IMR-90 (cell line): ENCODE results near the gene DNMT1. TPM values are rescaled to one million over a fixed set of nuclear protein-coding genes. Genes with fewer than 3 reads are reported as not detected.

Source experiments
- ATAC-seq: fragments of 200-7000 bp; cut with Tn5 transposase; 2 replicates; pipeline ENCODE4 v1.9.1; 2020; ENCODE audit warnings: low read depth, mild to moderate bottlenecking, moderate library complexity
- BruUV-seq: library from RNA; stranded (reverse); fragments of 400-500 nt; replicated peaks from 2 replicates; lab custom pipeline; 2021; lab: Mats Ljungman, UMichigan
- CTCF ChIA-PET: fragments of 300-600 bp; formaldehyde crosslinking; extraction: SDS; loops from one replicate; lab custom pipeline; 2021; ENCODE audit warnings: antibody characterized with exemption; lab: Yijun Ruan, JAX
- POLR2A ChIA-PET: fragments of 300-600 bp; sonication (Branson Sonifier 250); formaldehyde crosslinking; loops from one replicate; lab custom pipeline; 2022; ENCODE audit warnings: antibody characterized with exemption; ENCODE audit not compliant: unreplicated experiment; lab: Charles Lee
- DNase-seq: peaks from one replicate; pipeline ENCODE4 v3.0.0; 2013
- H2AFZ ChIP-seq: replicated peaks from 2 replicates; pipeline ENCODE3; 2013; ENCODE audit warnings: low read length, mild to moderate bottlenecking; ENCODE audit not compliant: poor library complexity
- H2AK5ac ChIP-seq: 2 replicates; pipeline ENCODE4 v1.6.1; 2013; ENCODE audit warnings: low read depth, low read length, inconsistent platforms
- H2AK9ac ChIP-seq: replicated peaks from 2 replicates; pipeline ENCODE3; 2013; ENCODE audit warnings: mild to moderate bottlenecking, low read depth, low read length, moderate library complexity; ENCODE audit not compliant: poor library complexity
- H2BK120ac ChIP-seq: 2 replicates; pipeline ENCODE4 v1.6.1; 2013; ENCODE audit warnings: low read depth, low read length, inconsistent platforms
- H2BK15ac ChIP-seq: 3 replicates; pipeline ENCODE4 v1.6.1; 2013; ENCODE audit warnings: low read depth, low read length, inconsistent platforms
- H2BK20ac ChIP-seq: 2 replicates; pipeline ENCODE4 v1.6.1; 2013; ENCODE audit warnings: low read depth, mild to moderate bottlenecking, inconsistent platforms, low read length, moderate library complexity
- H2BK5ac ChIP-seq: 2 replicates; pipeline ENCODE4 v1.6.1; 2013; ENCODE audit warnings: mild to moderate bottlenecking, low read depth, low read length, inconsistent platforms; ENCODE audit not compliant: poor library complexity, severe bottlenecking
- H3K14ac ChIP-seq: replicated peaks from 2 replicates; pipeline ENCODE4 v1.6.1; 2013; ENCODE audit warnings: low read depth, low read length, inconsistent platforms
- H3K18ac ChIP-seq: 2 replicates; pipeline ENCODE4 v1.6.1; 2013; ENCODE audit warnings: low read depth, low read length, control low read depth
- H3K23ac ChIP-seq: 2 replicates; pipeline ENCODE4 v1.6.1; 2013; ENCODE audit warnings: low read depth, low read length, inconsistent platforms
- H3K27ac ChIP-seq: 2 replicates; pipeline ENCODE4 v1.5.1; 2013; ENCODE audit warnings: mild to moderate bottlenecking, control low read depth, low read length; ENCODE audit not compliant: insufficient read depth
- H3K27me3 ChIP-seq: 2 replicates; pipeline ENCODE4 v1.6.1; 2013; ENCODE audit warnings: low read length; ENCODE audit not compliant: control insufficient read depth, insufficient read depth
- H3K36me3 ChIP-seq: 2 replicates; pipeline ENCODE4 v1.6.1; 2013; ENCODE audit warnings: low read length, mixed read lengths; ENCODE audit not compliant: control insufficient read depth, insufficient read depth
- H3K4ac ChIP-seq: 2 replicates; pipeline ENCODE4 v1.6.1; 2013; ENCODE audit warnings: low read depth, low read length, inconsistent platforms
- H3K4me1 ChIP-seq: 2 replicates; pipeline ENCODE4 v1.6.1; 2013; ENCODE audit warnings: low read length, mixed read lengths; ENCODE audit not compliant: control insufficient read depth, insufficient read depth
- H3K4me2 ChIP-seq: 2 replicates; pipeline ENCODE4 v1.6.1; 2013; ENCODE audit warnings: low read depth, mild to moderate bottlenecking, control low read depth, low read length, moderate library complexity
- H3K4me3 ChIP-seq: 2 replicates; pipeline ENCODE4 v1.5.1; 2013; ENCODE audit warnings: low read depth, mild to moderate bottlenecking, control low read depth, low read length, moderate library complexity; ENCODE audit not compliant: insufficient read depth
- H3K56ac ChIP-seq: 2 replicates; pipeline ENCODE4 v1.6.1; 2013; ENCODE audit warnings: low read length, inconsistent platforms; ENCODE audit not compliant: insufficient read depth; ENCODE audit errors: extremely low read depth
- H3K79me1 ChIP-seq, 2 experiments: 2 replicates each; pipeline ENCODE4 v1.6.1; 2013; ENCODE audit warnings: low read length in 2 of 2, inconsistent platforms in 1 of 2, low read depth in 1 of 2
- H3K9ac ChIP-seq: 2 replicates; pipeline ENCODE4 v1.6.1; 2013; ENCODE audit warnings: low read depth, low read length, control low read depth
- H3K9me1 ChIP-seq: 2 replicates; pipeline ENCODE4 v1.6.1; 2013; ENCODE audit warnings: low read length, inconsistent platforms; ENCODE audit not compliant: insufficient read depth
- H3K9me3 ChIP-seq: 2 replicates; pipeline ENCODE4 v1.6.1; 2013; ENCODE audit warnings: low read length; ENCODE audit not compliant: control insufficient read depth, insufficient read depth
- H4K20me1 ChIP-seq: 2 replicates; pipeline ENCODE4 v1.6.1; 2013; ENCODE audit warnings: low read length, inconsistent platforms; ENCODE audit not compliant: insufficient read depth
- H4K5ac ChIP-seq: 2 replicates; pipeline ENCODE4 v1.6.1; 2013; ENCODE audit warnings: mild to moderate bottlenecking, low read depth, low read length, control low read depth
- H4K8ac ChIP-seq, 2 experiments: 2 replicates each; pipeline ENCODE4 v1.6.1; 2013; ENCODE audit warnings: low read depth in 2 of 2, low read length in 2 of 2, control low read depth in 1 of 2, inconsistent platforms in 1 of 2
- H4K91ac ChIP-seq: 2 replicates; pipeline ENCODE4 v1.6.1; 2013; ENCODE audit warnings: low read depth, low read length, inconsistent platforms; ENCODE audit not compliant: insufficient read depth
- BHLHE40 ChIP-seq: fragments of 150-350 bp; IDR thresholded peaks from 2 replicates; pipeline ENCODE4 v1.6.1; 2016; ENCODE audit warnings: mild to moderate bottlenecking, low read depth, low read length
- CEBPB ChIP-seq: IDR thresholded peaks from 2 replicates; pipeline ENCODE4 v1.6.1; 2012; ENCODE audit warnings: low read depth, low read length, improper control_type of control experiment
- CTCF ChIP-seq: conservative IDR thresholded peaks from 2 replicates; pipeline ENCODE4 v1.5.1; 2012; ENCODE audit warnings: mild to moderate bottlenecking, low read depth, low read length, improper control_type of control experiment
- MAFK ChIP-seq: IDR thresholded peaks from 2 replicates; pipeline ENCODE4 v1.6.1; 2012; ENCODE audit warnings: low read depth, low read length, improper control_type of control experiment
- MAZ ChIP-seq: IDR thresholded peaks from 2 replicates; pipeline ENCODE4 v1.6.1; 2012; ENCODE audit warnings: low read depth, mild to moderate bottlenecking, low read length, improper control_type of control experiment, moderate library complexity, borderline replicate concordance
- MXI1 ChIP-seq: IDR thresholded peaks from 2 replicates; pipeline ENCODE4 v1.6.1; 2012; ENCODE audit warnings: low read depth, mild to moderate bottlenecking, low read length, moderate library complexity, borderline replicate concordance
- RAD21 ChIP-seq: IDR thresholded peaks from 2 replicates; pipeline ENCODE4 v1.6.1; 2012; ENCODE audit warnings: low read length, improper control_type of control experiment
- USF2 ChIP-seq: fragments of 150-350 bp; IDR thresholded peaks from 2 replicates; pipeline ENCODE4 v1.6.1; 2017; ENCODE audit warnings: mild to moderate bottlenecking, antibody characterized with exemption, low read length, low read depth
- WGBS, 2 experiments: methylation state at CpG; one replicate each; pipeline versions ENCODE4 v1.1.5 to v1.1.7; 2013; ENCODE audit warnings: missing lambda C conversion rate in 2 of 2; ENCODE audit not compliant: insufficient read length in 1 of 2; ENCODE audit errors: extremely low coverage in 2 of 2; 5-methylcytosine and 5-hydroxymethylcytosine counted together
- dilution Hi-C: fragments of 300-500 bp; cut with HindIII; formaldehyde crosslinking; loops from one replicate; pipeline ENCODE4 v1.14.3; 2018; ENCODE audit warnings: low sequenced_read_pairs; ENCODE audit not compliant: unreplicated experiment
- in situ Hi-C: fragments of 300-500 bp; cut with MboI; formaldehyde crosslinking; loops from 3 replicates; pipeline ENCODE4 v1.14.3; 2019; ENCODE audit warnings: low sequenced_read_pairs, inconsistent platforms, mixed read lengths
- intact Hi-C: fragments of 100-400 bp; cut with micrococcal nuclease; formaldehyde crosslinking; loops from 2 replicates; pipeline ENCODE4 v1.10.0; 2022
- polyA plus RNA-seq, 3 experiments: library from polyadenylated mRNA; depleted of rRNA; stranded (reverse); fragments of >200 nt; gene quantifications; 2 replicates each; pipeline ENCODE4 v1.2.3, GENCODE V29; 2012; ENCODE audit warnings: low replicate concordance in 1 of 3
- total RNA-seq: library from RNA; depleted of rRNA; stranded (reverse); fragments of >200 nt; gene quantifications from 2 replicates; pipeline ENCODE4 v1.2.3, GENCODE V29; 2012

DNMT1 gene
- total and polyA plus RNA-seq, 2 of the 4 experiments (the other 2 are of a cell fraction): 26.2 to 83.6 TPM

- peaks cover 5% of the 10 kb centered on the region for H3K9me1 ChIP-seq
- H2BK15ac ChIP-seq: peak overlapping the region; percentile 86; the same call in 1 of the 3 replicates
- no TSS peak for BruUV-seq
- POLR2A ChIA-PET: no interaction called here
- peak; percentile 89 for ATAC-seq
- intact Hi-C loops (loop anchor here (1.0 kb wide), 1 partner anchor 12 kb away; no protein-coding TSS in a partner anchor), in situ Hi-C loops (no loop called here), dilution Hi-C loops (no loop called here)
- H3K4me3 ChIP-seq: no peak overlapping the region
- 0 out of 2 replicates have a peak overlapping the region, but pooled peaks have one; percentile 82 for H3K14ac ChIP-seq
- H2BK5ac ChIP-seq: peak overlapping the region; percentile 90
- H3K27ac ChIP-seq: peak overlapping the region; percentile 66
- H4K20me1 ChIP-seq: no peaks in the 10 kb centered on the region
- peak overlapping the region; percentile 13 to 85; a peak in 2 of 4 replicates for H4K8ac ChIP-seq
- no peaks in the 10 kb centered on the region for H3K79me1 ChIP-seq
- no peak for TF ChIP-seq MAFK
- TF ChIP-seq MXI1: peak; percentile 83
- 0 out of 2 replicates have a peak, but pooled peaks have one; percentile 9 for TF ChIP-seq RAD21
- TF ChIP-seq CEBPB: no peak
- TF ChIP-seq CTCF: no peak
- peak; percentile 72; the same call in 1 of the 2 replicates for TF ChIP-seq MAZ
- peak; percentile 80 for TF ChIP-seq BHLHE40
- TF ChIP-seq USF2: 0 out of 2 replicates have a peak, but pooled peaks have one; percentile 23
- CTCF ChIA-PET: interaction anchor here (0.6 to 0.9 kb wide), 2 partner anchors 12 to 294 kb away, joined by 4 to 7 read pairs; no protein-coding TSS in a partner anchor
- no peaks in the 10 kb centered on the region for H3K36me3 ChIP-seq
- H2BK120ac ChIP-seq: peak overlapping the region; percentile 98
- H3K27me3 ChIP-seq: no peaks in the 10 kb centered on the region
- H2BK20ac ChIP-seq: peak overlapping the region; percentile 42
- no peak overlapping the region; the same call in 1 of the 2 replicates for H4K91ac ChIP-seq
- no peak overlapping the region for H4K5ac ChIP-seq
- 0 out of 2 replicates have a peak overlapping the region, but pooled peaks have one; percentile 5 for H3K4me2 ChIP-seq
- peak overlapping the region; percentile 95 for H2AK9ac ChIP-seq
- DNase-seq: peak; percentile 91
- peak overlapping the region; percentile 7; the same call in 1 of the 2 replicates for H3K18ac ChIP-seq
- no peak overlapping the region for H3K56ac ChIP-seq
- H2AFZ ChIP-seq: peak overlapping the region; percentile 91
- peak overlapping the region; percentile 6; the same call in 1 of the 2 replicates for H3K23ac ChIP-seq
- no CpG with 5 or more reads among the region's 12 CpGs for WGBS, 2 experiments
- peaks cover 12% of the 10 kb centered on the region for H3K4me1 ChIP-seq
- H3K9me3 ChIP-seq: no peaks in the 10 kb centered on the region
- H2AK5ac ChIP-seq: no peak overlapping the region
- H3K9ac ChIP-seq: no peak overlapping the region
- H3K4ac ChIP-seq: peak overlapping the region; percentile 93
Observed at GRCh38 chr19:10238172-10238783, 43.5 kb upstream of the DNMT1 start.
